AG04450 (cell line): ENCODE results near the gene TBKBP1. TPM values are rescaled to one million over a fixed set of nuclear protein-coding genes. Genes with fewer than 3 reads are reported as not detected.

ENCODE experiments used
- CTCF ChIA-PET: fragments of 300-600, 350-600 bp; formaldehyde crosslinking; extraction: SDS; loops from one replicate; lab custom pipeline; 2022; ENCODE audit warnings: antibody characterized with exemption, inconsistent platforms; lab: Charles Lee
- POLR2A ChIA-PET: fragments of 350-600 bp; formaldehyde crosslinking; extraction: SDS; loops from one replicate; lab custom pipeline; 2021; ENCODE audit warnings: antibody characterized with exemption, inconsistent platforms; lab: Yijun Ruan, JAX
- DNase-seq: peaks from one replicate; pipeline ENCODE4 v3.0.0-alpha.2; 2011; ENCODE audit warnings: low read depth, low spot score
- H3K27ac ChIP-seq: one replicate; pipeline ENCODE4 v1.5.1; 2012; ENCODE audit warnings: low read depth, low read length, control low read depth
- H3K27me3 ChIP-seq: one replicate; pipeline ENCODE4 v1.6.0; 2012; ENCODE audit warnings: low read length; ENCODE audit not compliant: control insufficient read depth, insufficient read depth
- H3K4me3 ChIP-seq: 2 replicates; pipeline ENCODE4 v1.5.1; 2011; ENCODE audit warnings: mild to moderate bottlenecking, low read depth, low read length, control low read depth
- H3K9me3 ChIP-seq: 2 replicates; pipeline ENCODE4 v1.5.1; 2012; ENCODE audit warnings: low read length; ENCODE audit not compliant: control insufficient read depth, insufficient read depth
- polyA minus RNA-seq: library from RNA; depleted of rRNA, polyadenylated mRNA; stranded (reverse); fragments of >200 nt; gene quantifications from 2 replicates; pipeline ENCODE4 v1.2.3, GENCODE V29; 2011; rRNA and poly(A)+ RNA removed
- polyA plus RNA-seq: library from polyadenylated mRNA; depleted of rRNA; stranded (reverse); fragments of >200 nt; gene quantifications from 2 replicates; pipeline ENCODE4 v1.2.3, GENCODE V29; 2011; rRNA removed
- TF ChIP-seq, protein P1 (sequence below): IDR thresholded peaks from 2 replicates; pipeline ENCODE4 v1.5.1; 2011; ENCODE audit warnings: low read depth, low read length, control low read depth, inconsistent platforms

TBKBP1 gene, protein sequence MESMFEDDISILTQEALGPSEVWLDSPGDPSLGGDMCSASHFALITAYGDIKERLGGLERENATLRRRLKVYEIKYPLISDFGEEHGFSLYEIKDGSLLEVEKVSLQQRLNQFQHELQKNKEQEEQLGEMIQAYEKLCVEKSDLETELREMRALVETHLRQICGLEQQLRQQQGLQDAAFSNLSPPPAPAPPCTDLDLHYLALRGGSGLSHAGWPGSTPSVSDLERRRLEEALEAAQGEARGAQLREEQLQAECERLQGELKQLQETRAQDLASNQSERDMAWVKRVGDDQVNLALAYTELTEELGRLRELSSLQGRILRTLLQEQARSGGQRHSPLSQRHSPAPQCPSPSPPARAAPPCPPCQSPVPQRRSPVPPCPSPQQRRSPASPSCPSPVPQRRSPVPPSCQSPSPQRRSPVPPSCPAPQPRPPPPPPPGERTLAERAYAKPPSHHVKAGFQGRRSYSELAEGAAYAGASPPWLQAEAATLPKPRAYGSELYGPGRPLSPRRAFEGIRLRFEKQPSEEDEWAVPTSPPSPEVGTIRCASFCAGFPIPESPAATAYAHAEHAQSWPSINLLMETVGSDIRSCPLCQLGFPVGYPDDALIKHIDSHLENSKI
- polyA plus RNA-seq (4.8 and 5.5 TPM in 2 replicates), polyA minus RNA-seq (3.9 and 7.1 TPM in 2 replicates)

DNA sequence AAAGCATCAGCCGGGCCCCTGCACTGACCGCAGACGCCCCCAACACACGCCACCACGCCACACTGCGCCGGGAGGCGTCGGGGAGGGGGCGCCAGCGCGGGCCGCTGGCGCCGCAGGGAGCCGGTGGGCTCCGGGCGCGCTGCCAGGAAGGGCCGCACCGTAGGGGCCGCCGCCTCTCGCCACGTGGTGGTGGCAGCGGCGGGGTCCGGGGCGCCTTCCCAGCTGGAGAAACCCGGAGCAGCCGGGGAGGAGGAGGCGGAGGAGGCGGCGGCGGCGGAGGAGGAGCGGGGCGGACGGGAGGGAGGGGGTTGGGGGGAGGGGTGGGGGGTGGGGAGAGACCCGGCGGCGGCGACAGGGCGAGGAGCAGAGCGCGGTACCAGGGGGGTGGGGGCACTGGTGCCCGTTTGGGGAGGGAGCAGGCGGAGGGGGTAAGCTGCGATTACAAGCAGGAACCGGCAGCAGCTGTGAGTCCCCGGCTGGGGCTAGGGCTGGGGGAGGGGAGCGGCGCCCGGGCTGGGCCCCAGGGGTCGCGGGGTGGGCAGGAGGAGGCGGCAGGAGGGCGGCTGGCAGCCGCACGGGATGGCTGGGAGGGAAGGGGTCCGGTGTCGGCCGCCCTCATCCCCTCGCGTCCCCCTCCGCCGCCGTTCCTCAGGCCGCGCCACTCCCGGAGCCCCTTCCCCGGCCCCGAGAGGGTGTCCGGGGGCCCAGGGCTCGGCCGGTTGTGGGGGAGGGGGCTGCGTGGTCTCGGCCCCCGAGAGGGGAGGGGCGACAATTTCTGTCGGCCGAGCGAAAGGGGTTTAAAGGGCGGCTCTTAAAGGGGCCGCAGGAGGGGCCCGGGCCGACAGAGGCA lies at the start of gene TBKBP1:
TBKBP1 (plus strand) TSS at position 431 of the 850 bp plus-strand sequence. CDS start 1,952 bp downstream, outside the sequence.
- H3K9me3 ChIP-seq = no peaks in the 10 kb centered on the region
- CTCF ChIA-PET = no interaction called here
- H3K4me3 ChIP-seq = peak within 1 kb of the TSS; percentile 65
- POLR2A ChIA-PET = interaction anchor here (0.6 to 1.2 kb wide), 4 partner anchors 10 to 453 kb away, joined by 3 to 5 read pairs (median 3); no protein-coding TSS in a partner anchor
- TF ChIP-seq, protein P1, sequence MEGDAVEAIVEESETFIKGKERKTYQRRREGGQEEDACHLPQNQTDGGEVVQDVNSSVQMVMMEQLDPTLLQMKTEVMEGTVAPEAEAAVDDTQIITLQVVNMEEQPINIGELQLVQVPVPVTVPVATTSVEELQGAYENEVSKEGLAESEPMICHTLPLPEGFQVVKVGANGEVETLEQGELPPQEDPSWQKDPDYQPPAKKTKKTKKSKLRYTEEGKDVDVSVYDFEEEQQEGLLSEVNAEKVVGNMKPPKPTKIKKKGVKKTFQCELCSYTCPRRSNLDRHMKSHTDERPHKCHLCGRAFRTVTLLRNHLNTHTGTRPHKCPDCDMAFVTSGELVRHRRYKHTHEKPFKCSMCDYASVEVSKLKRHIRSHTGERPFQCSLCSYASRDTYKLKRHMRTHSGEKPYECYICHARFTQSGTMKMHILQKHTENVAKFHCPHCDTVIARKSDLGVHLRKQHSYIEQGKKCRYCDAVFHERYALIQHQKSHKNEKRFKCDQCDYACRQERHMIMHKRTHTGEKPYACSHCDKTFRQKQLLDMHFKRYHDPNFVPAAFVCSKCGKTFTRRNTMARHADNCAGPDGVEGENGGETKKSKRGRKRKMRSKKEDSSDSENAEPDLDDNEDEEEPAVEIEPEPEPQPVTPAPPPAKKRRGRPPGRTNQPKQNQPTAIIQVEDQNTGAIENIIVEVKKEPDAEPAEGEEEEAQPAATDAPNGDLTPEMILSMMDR = no peak
- no peak for DNase-seq
- no peaks in the 10 kb centered on the region for H3K27me3 ChIP-seq
- peak within 1 kb of the TSS; percentile 21 for H3K27ac ChIP-seq

DNA sequence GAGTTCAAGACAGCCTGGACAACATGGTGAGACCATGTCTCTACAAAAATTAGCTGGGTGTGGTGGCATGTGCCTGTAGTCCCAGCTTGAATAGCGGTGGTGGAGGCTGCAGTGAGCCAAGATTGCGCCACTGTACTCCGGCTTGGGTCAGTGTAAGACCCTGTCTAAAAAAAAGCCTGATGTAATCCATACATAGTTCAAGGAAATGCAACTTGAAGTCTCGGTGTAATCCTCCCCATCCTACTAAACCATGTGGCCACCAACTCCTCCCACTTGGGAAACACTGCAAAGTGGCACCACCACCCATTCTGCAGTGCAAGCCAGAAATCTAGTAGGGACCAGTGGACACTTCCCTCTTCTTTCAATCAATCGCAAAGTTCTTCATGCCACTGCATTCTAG lies 49.6 kb upstream of the TBKBP1 start:
- H3K27ac ChIP-seq = no peak overlapping the region
- TF ChIP-seq, protein P1 = no peak
- no peak overlapping the region for H3K4me3 ChIP-seq
- no peak for DNase-seq
- ChIA-PET POLR2A (no interaction called here), CTCF (interaction anchor here (0.6 kb wide), 1 partner anchor 28 kb away, joined by 3 read pairs; no protein-coding TSS in a partner anchor)
- H3K9me3 ChIP-seq = no peaks in the 10 kb centered on the region
- H3K27me3 ChIP-seq = no peaks in the 10 kb centered on the region

DNA sequence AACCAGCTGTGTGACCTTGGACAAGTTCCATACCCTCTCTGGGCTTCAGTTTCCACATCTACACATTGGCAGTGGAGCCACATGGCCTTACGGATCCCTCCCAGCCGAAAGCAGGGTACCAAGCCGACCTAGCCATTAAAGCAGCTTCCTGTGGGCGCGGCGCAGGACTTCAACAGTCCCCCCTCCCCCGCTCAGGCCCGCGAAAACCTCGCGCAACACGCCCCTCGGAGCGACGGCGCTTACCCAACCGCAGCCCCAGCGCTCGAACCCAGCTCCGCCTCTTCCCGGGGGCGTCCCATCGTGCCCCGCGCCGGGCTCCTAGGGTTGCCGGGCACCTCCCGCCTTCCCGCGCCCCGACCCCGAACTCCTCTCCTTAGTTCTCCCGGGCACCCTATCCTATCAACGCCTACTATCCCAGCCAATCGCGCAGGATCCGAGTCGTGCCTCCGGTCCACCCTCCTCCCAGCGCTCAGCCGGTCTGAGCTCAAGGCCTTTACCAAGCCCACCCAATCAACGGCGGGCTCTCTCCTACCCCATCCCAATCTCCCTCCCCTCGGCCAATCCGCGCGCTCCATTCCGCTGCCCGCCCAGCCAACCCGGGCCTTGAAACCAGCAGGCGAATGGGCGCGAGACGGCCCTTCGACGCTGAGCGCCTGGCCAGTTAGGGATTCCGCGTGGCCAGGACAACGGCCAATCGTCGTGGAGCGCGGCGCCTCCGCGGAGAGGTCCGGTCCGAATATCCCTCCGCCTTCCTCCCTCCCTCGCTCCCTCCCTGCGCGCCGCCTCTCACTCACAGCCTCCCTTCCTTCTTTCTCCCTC lies 44.6 kb upstream of the TBKBP1 start, which contains the start of gene KPNB1:
KPNB1 (plus strand) TSS at position 767 of the 819 bp plus-strand sequence. CDS start 326 bp downstream, outside the sequence.
- Histone ChIP-seq H3K27me3 (no peaks in the 10 kb centered on the region), H3K4me3 (peak within 1 kb of the TSS; percentile 90), H3K27ac (peak within 1 kb of the TSS; percentile 92), H3K9me3 (no peaks in the 10 kb centered on the region)
- DNase-seq = peak; percentile 100
- POLR2A ChIA-PET = interaction anchor here (0.6 to 1.5 kb wide), 10 partner anchors 16 to 44 kb away, joined by 3 to 11 read pairs (median 4); no protein-coding TSS in a partner anchor
- CTCF ChIA-PET = interaction anchor here (0.6 to 1.7 kb wide), 4 partner anchors 15 to 33 kb away, joined by 3 to 9 read pairs (median 4); no protein-coding TSS in a partner anchor
- TF ChIP-seq, protein P1 = no peak

DNA sequence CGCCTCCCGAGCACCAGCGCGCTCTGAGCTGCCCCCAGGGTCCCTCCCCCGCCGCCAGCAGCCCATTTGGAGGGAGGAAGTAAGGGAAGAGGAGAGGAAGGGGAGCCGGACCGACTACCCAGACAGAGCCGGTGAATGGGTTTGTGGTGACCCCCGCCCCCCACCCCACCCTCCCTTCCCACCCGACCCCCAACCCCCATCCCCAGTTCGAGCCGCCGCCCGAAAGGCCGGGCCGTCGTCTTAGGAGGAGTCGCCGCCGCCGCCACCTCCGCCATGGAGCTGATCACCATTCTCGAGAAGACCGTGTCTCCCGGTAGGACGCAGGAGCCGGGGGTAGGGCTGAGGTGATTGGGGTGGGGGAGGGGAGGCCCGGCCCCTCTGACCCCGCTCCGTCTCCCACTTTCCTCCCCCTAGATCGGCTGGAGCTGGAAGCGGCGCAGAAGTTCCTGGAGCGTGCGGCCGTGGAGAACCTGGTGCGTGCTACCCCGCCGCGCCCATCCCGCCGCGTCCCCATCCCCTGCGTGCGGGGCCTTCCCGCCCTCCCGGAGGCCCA lies 43.9 kb upstream of the TBKBP1 start:
- Histone ChIP-seq H3K4me3 (peak overlapping the region; percentile 79), H3K27ac (peak overlapping the region; percentile 39), H3K9me3 (no peaks in the 10 kb centered on the region), H3K27me3 (no peaks in the 10 kb centered on the region)
- no peak for DNase-seq
- ChIA-PET CTCF (interaction anchor here (1.3 to 2.4 kb wide), 4 partner anchors 13 to 34 kb away, joined by 5 to 9 read pairs (median 6); no protein-coding TSS in a partner anchor), POLR2A (interaction anchor here (0.6 to 1.5 kb wide), 4 partner anchors 15 to 34 kb away, joined by 4 to 9 read pairs (median 6); no protein-coding TSS in a partner anchor)
- TF ChIP-seq, protein P1 = no peak
